Natural killer cell (primary cell): Measurements from ENCODE around the gene TNS3. TPM values are rescaled to one million over a fixed set of nuclear protein-coding genes. Genes with fewer than 3 reads are reported as not detected.
A peak's percentile ranks its signal among the peaks of the same experiment; 100 is the strongest.

Source experiments
- ATAC-seq, 3 donors: fragments of 150-1000 bp in 2 of 3; fragments of 200-7000 bp in 1 of 3; cut with Tn5 transposase; 1 replicate in 1 of 3; 2 replicates in 2 of 3; pipeline ENCODE4 v1.10.0; 2021; ENCODE audit warnings: mild to moderate bottlenecking in 2 of 3, moderate library complexity in 2 of 3
- DNase-seq, 2 donors: peaks; one replicate each; pipeline versions ENCODE4 v3.0.0 to v3.0.0-alpha.2; 2013 to 2021; ENCODE audit warnings: mixed read lengths in 1 of 2
- H3K27ac ChIP-seq: one replicate; pipeline ENCODE4 v1.5.1; 2013; ENCODE audit warnings: mild to moderate bottlenecking, low read length
- H3K27me3 ChIP-seq: one replicate; pipeline ENCODE4 v1.6.1; 2013; ENCODE audit warnings: low read length; ENCODE audit not compliant: control insufficient read depth, insufficient read depth
- H3K36me3 ChIP-seq: one replicate; pipeline ENCODE4 v1.6.1; 2013; ENCODE audit warnings: low read length; ENCODE audit not compliant: control insufficient read depth, insufficient read depth
- H3K4me1 ChIP-seq: one replicate; pipeline ENCODE4 v1.6.1; 2013; ENCODE audit warnings: low read length; ENCODE audit not compliant: control insufficient read depth, insufficient read depth
- H3K4me3 ChIP-seq: one replicate; pipeline ENCODE4 v1.5.1; 2013; ENCODE audit warnings: low read length
- H3K9me3 ChIP-seq: one replicate; pipeline ENCODE4 v1.6.1; 2013; ENCODE audit warnings: low read length; ENCODE audit not compliant: control insufficient read depth, insufficient read depth
- H3K27ac Mint-ChIP-seq, 2 donors: one replicate each; pipeline ENCODE4 v1.8.0; 2022; ENCODE audit warnings: mild to moderate bottlenecking in 2 of 2, mixed read lengths in 2 of 2, moderate library complexity in 1 of 2
- H3K27me3 Mint-ChIP-seq, 2 donors: one replicate each; pipeline ENCODE4 v1.8.0; 2022; ENCODE audit warnings: low read depth in 2 of 2, mixed read lengths in 2 of 2
- H3K36me3 Mint-ChIP-seq: one replicate; pipeline ENCODE4 v1.8.0; 2022; ENCODE audit warnings: mixed read lengths
- H3K4me1 Mint-ChIP-seq, 2 donors: one replicate each; pipeline ENCODE4 v1.8.0; 2022; ENCODE audit warnings: mixed read lengths in 2 of 2
- H3K4me3 Mint-ChIP-seq: one replicate; pipeline ENCODE4 v1.8.0; 2022; ENCODE audit warnings: mild to moderate bottlenecking, moderate library complexity, mixed read lengths
- H3K9me3 Mint-ChIP-seq, 2 donors: one replicate each; pipeline ENCODE4 v1.8.0; 2022; ENCODE audit warnings: mixed read lengths in 2 of 2
- WGBS: methylation state at CpG from one replicate; pipeline ENCODE4 v1.1.7; 2013; ENCODE audit warnings: missing lambda C conversion rate; ENCODE audit not compliant: insufficient coverage; 5-methylcytosine and 5-hydroxymethylcytosine counted together
- intact Hi-C: fragments of 100-400 bp; cut with micrococcal nuclease; formaldehyde crosslinking; loops from one replicate; pipeline ENCODE4 v1.14.2; 2022
- total RNA-seq, 4 donors: library from RNA; stranded (reverse); fragments of 120-200 nt in 1 of 4; gene quantifications; one replicate each; pipeline versions ENCODE4 v1.2.3 to v1.2.4, GENCODE V29; 2013 to 2022
- TF ChIP-seq, protein P1 (sequence below): fragments of 200-600 bp; IDR thresholded peaks from one replicate; pipeline ENCODE4 v1.8.0; 2022; ENCODE audit warnings: antibody characterized with exemption

The TNS3 gene
- total RNA-seq, 3 donors from 2014 or later (not counting 1 experiment from before 2014, with no cell fraction given) = 1.6 to 3.5 (median 2.9) TPM

GRCh38 chr7:47578579-47579270, 3.2 kb downstream of the TNS3 start:
- no peaks in the 10 kb centered on the region for H3K9me3 ChIP-seq
- H3K27me3 Mint-ChIP-seq = peaks cover 31 to 36% of the 10 kb centered on the region in 2 donors
- 37% methylated on average over 18 of the region's 18 CpGs for WGBS
- H3K4me1 Mint-ChIP-seq = no peaks in the 10 kb centered on the region
- H3K4me3 Mint-ChIP-seq = no peak overlapping the region
- peaks cover 3% of the 10 kb centered on the region for H3K27me3 ChIP-seq
- no peak for ATAC-seq
- H3K27ac ChIP-seq = no peak overlapping the region
- peaks cover 41% of the 10 kb centered on the region for H3K4me1 ChIP-seq
- no peak overlapping the region for H3K27ac Mint-ChIP-seq
- H3K36me3 ChIP-seq = no peaks in the 10 kb centered on the region
- intact Hi-C loops = no loop called here
- H3K36me3 Mint-ChIP-seq = no peaks in the 10 kb centered on the region
- H3K9me3 Mint-ChIP-seq = no peaks in the 10 kb centered on the region
- DNase-seq = no peak
- TF ChIP-seq, protein P1, sequence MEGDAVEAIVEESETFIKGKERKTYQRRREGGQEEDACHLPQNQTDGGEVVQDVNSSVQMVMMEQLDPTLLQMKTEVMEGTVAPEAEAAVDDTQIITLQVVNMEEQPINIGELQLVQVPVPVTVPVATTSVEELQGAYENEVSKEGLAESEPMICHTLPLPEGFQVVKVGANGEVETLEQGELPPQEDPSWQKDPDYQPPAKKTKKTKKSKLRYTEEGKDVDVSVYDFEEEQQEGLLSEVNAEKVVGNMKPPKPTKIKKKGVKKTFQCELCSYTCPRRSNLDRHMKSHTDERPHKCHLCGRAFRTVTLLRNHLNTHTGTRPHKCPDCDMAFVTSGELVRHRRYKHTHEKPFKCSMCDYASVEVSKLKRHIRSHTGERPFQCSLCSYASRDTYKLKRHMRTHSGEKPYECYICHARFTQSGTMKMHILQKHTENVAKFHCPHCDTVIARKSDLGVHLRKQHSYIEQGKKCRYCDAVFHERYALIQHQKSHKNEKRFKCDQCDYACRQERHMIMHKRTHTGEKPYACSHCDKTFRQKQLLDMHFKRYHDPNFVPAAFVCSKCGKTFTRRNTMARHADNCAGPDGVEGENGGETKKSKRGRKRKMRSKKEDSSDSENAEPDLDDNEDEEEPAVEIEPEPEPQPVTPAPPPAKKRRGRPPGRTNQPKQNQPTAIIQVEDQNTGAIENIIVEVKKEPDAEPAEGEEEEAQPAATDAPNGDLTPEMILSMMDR = no peak
- no peak overlapping the region for H3K4me3 ChIP-seq

DNA sequence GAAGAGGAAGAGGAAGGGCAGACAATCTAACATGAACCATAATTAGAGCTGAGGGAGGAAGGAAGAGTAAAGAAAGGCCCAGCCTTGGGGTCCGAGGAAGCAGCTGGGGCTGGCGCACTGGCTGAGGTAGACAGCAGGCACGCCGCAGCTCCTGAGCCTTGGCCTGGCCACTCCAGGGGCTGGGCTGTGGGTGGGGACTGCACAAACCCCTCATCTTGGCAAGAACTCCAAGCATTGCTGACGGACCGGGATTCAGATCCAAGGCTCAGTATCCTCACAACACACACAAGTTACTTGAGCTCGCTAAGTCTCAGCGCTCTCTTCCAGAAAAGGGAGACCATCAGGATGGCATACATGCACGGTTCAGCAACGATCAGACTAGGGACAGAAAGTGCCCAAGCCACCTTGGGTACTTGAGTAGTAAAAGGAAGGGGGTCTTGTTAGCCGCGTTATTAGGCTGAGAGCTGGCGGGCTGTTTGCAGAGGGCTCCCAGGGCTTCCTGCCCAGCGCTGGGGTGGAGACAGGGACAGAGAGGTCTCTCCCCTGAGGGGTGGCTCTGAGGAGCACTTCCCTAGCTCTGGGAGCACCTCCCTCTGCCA, 4.5 kb downstream of the TNS3 start:
- no peak overlapping the region for H3K27ac Mint-ChIP-seq
- H3K4me1 Mint-ChIP-seq = no peaks in the 10 kb centered on the region
- Histone ChIP-seq H3K36me3 (no peaks in the 10 kb centered on the region), H3K27ac (peak overlapping the region; percentile 33), H3K4me1 (peaks cover 50% of the 10 kb centered on the region), H3K4me3 (no peak overlapping the region), H3K9me3 (no peaks in the 10 kb centered on the region), H3K27me3 (peaks cover 3% of the 10 kb centered on the region)
- TF ChIP-seq, protein P1 = no peak
- WGBS = 73% methylated on average over 14 of the region's 14 CpGs
- no peaks in the 10 kb centered on the region for H3K9me3 Mint-ChIP-seq
- intact Hi-C loops = no loop called here
- ATAC-seq (no peak), DNase-seq (no peak)
- H3K27me3 Mint-ChIP-seq = peaks cover 23 to 29% of the 10 kb centered on the region in 2 donors
- no peaks in the 10 kb centered on the region for H3K36me3 Mint-ChIP-seq
- H3K4me3 Mint-ChIP-seq = no peak overlapping the region

DNA sequence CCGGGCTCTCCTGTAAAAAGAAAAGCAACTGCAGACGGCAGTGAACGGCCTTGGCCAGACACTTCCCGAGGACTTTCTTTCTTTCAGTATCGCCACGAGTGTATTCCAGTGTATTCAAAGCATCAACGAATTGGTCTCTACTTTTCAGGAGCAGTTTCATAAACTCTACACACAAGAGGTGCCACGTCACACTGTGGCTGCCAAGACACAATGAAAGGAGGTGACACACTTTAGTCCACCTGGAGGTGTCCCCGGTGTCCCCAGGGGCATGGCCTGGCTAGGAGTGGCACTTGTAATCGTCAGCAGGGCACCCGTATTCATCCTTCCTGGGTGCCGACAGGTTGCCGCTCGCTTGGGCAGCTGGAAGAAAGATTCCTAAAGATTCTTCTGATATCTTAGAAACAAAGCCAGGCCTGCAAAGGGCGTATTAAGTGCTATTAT, 5.0 kb downstream of the TNS3 start:
- H3K27ac Mint-ChIP-seq = no peak overlapping the region
- no peak overlapping the region for H3K4me3 ChIP-seq
- TF ChIP-seq, protein P1 = no peak
- no peaks in the 10 kb centered on the region for H3K4me1 Mint-ChIP-seq
- H3K36me3 ChIP-seq = no peaks in the 10 kb centered on the region
- no peaks in the 10 kb centered on the region for H3K9me3 ChIP-seq
- peaks cover 20 to 26% of the 10 kb centered on the region in 2 donors for H3K27me3 Mint-ChIP-seq
- no peak overlapping the region for H3K27ac ChIP-seq
- H3K9me3 Mint-ChIP-seq = no peaks in the 10 kb centered on the region
- intact Hi-C loops = no loop called here
- 75% methylated on average over 15 of the region's 15 CpGs for WGBS
- peaks cover 51% of the 10 kb centered on the region for H3K4me1 ChIP-seq
- H3K36me3 Mint-ChIP-seq = no peaks in the 10 kb centered on the region
- no peaks in the 10 kb centered on the region for H3K27me3 ChIP-seq
- no peak overlapping the region for H3K4me3 Mint-ChIP-seq
- ATAC-seq (no peak), DNase-seq (no peak)
